IMR-90 (cell line): ENCODE data around the gene C19orf25. TPM values are rescaled to one million over a fixed set of nuclear protein-coding genes. Genes with fewer than 3 reads are reported as not detected.

Source experiments
- ATAC-seq: fragments of 200-7000 bp; cut with Tn5 transposase; 2 replicates; pipeline ENCODE4 v1.9.1; 2020; ENCODE audit warnings: low read depth, mild to moderate bottlenecking, moderate library complexity
- BruUV-seq: library from RNA; stranded (reverse); fragments of 400-500 nt; replicated peaks from 2 replicates; lab custom pipeline; 2021; lab: Mats Ljungman, UMichigan
- CTCF ChIA-PET: fragments of 300-600 bp; formaldehyde crosslinking; extraction: SDS; loops from one replicate; lab custom pipeline; 2021; ENCODE audit warnings: antibody characterized with exemption; lab: Yijun Ruan, JAX
- POLR2A ChIA-PET: fragments of 300-600 bp; sonication (Branson Sonifier 250); formaldehyde crosslinking; loops from one replicate; lab custom pipeline; 2022; ENCODE audit warnings: antibody characterized with exemption; ENCODE audit not compliant: unreplicated experiment; lab: Charles Lee
- DNase-seq: peaks from one replicate; pipeline ENCODE4 v3.0.0; 2013
- H2AFZ ChIP-seq: replicated peaks from 2 replicates; pipeline ENCODE3; 2013; ENCODE audit warnings: low read length, mild to moderate bottlenecking; ENCODE audit not compliant: poor library complexity
- H2AK5ac ChIP-seq: 2 replicates; pipeline ENCODE4 v1.6.1; 2013; ENCODE audit warnings: low read depth, low read length, inconsistent platforms
- H2AK9ac ChIP-seq: replicated peaks from 2 replicates; pipeline ENCODE3; 2013; ENCODE audit warnings: mild to moderate bottlenecking, low read depth, low read length, moderate library complexity; ENCODE audit not compliant: poor library complexity
- H2BK120ac ChIP-seq: 2 replicates; pipeline ENCODE4 v1.6.1; 2013; ENCODE audit warnings: low read depth, low read length, inconsistent platforms
- H2BK15ac ChIP-seq: 3 replicates; pipeline ENCODE4 v1.6.1; 2013; ENCODE audit warnings: low read depth, low read length, inconsistent platforms
- H2BK20ac ChIP-seq: 2 replicates; pipeline ENCODE4 v1.6.1; 2013; ENCODE audit warnings: low read depth, mild to moderate bottlenecking, inconsistent platforms, low read length, moderate library complexity
- H2BK5ac ChIP-seq: 2 replicates; pipeline ENCODE4 v1.6.1; 2013; ENCODE audit warnings: mild to moderate bottlenecking, low read depth, low read length, inconsistent platforms; ENCODE audit not compliant: poor library complexity, severe bottlenecking
- H3K14ac ChIP-seq: replicated peaks from 2 replicates; pipeline ENCODE4 v1.6.1; 2013; ENCODE audit warnings: low read depth, low read length, inconsistent platforms
- H3K18ac ChIP-seq: 2 replicates; pipeline ENCODE4 v1.6.1; 2013; ENCODE audit warnings: low read depth, low read length, control low read depth
- H3K23ac ChIP-seq: 2 replicates; pipeline ENCODE4 v1.6.1; 2013; ENCODE audit warnings: low read depth, low read length, inconsistent platforms
- H3K27ac ChIP-seq: 2 replicates; pipeline ENCODE4 v1.5.1; 2013; ENCODE audit warnings: mild to moderate bottlenecking, control low read depth, low read length; ENCODE audit not compliant: insufficient read depth
- H3K27me3 ChIP-seq: 2 replicates; pipeline ENCODE4 v1.6.1; 2013; ENCODE audit warnings: low read length; ENCODE audit not compliant: control insufficient read depth, insufficient read depth
- H3K36me3 ChIP-seq: 2 replicates; pipeline ENCODE4 v1.6.1; 2013; ENCODE audit warnings: low read length, mixed read lengths; ENCODE audit not compliant: control insufficient read depth, insufficient read depth
- H3K4ac ChIP-seq: 2 replicates; pipeline ENCODE4 v1.6.1; 2013; ENCODE audit warnings: low read depth, low read length, inconsistent platforms
- H3K4me1 ChIP-seq: 2 replicates; pipeline ENCODE4 v1.6.1; 2013; ENCODE audit warnings: low read length, mixed read lengths; ENCODE audit not compliant: control insufficient read depth, insufficient read depth
- H3K4me2 ChIP-seq: 2 replicates; pipeline ENCODE4 v1.6.1; 2013; ENCODE audit warnings: low read depth, mild to moderate bottlenecking, control low read depth, low read length, moderate library complexity
- H3K4me3 ChIP-seq: 2 replicates; pipeline ENCODE4 v1.5.1; 2013; ENCODE audit warnings: low read depth, mild to moderate bottlenecking, control low read depth, low read length, moderate library complexity; ENCODE audit not compliant: insufficient read depth
- H3K56ac ChIP-seq: 2 replicates; pipeline ENCODE4 v1.6.1; 2013; ENCODE audit warnings: low read length, inconsistent platforms; ENCODE audit not compliant: insufficient read depth; ENCODE audit errors: extremely low read depth
- H3K79me1 ChIP-seq, 2 experiments: 2 replicates each; pipeline ENCODE4 v1.6.1; 2013; ENCODE audit warnings: low read length in 2 of 2, inconsistent platforms in 1 of 2, low read depth in 1 of 2
- H3K9ac ChIP-seq: 2 replicates; pipeline ENCODE4 v1.6.1; 2013; ENCODE audit warnings: low read depth, low read length, control low read depth
- H3K9me1 ChIP-seq: 2 replicates; pipeline ENCODE4 v1.6.1; 2013; ENCODE audit warnings: low read length, inconsistent platforms; ENCODE audit not compliant: insufficient read depth
- H3K9me3 ChIP-seq: 2 replicates; pipeline ENCODE4 v1.6.1; 2013; ENCODE audit warnings: low read length; ENCODE audit not compliant: control insufficient read depth, insufficient read depth
- H4K20me1 ChIP-seq: 2 replicates; pipeline ENCODE4 v1.6.1; 2013; ENCODE audit warnings: low read length, inconsistent platforms; ENCODE audit not compliant: insufficient read depth
- H4K5ac ChIP-seq: 2 replicates; pipeline ENCODE4 v1.6.1; 2013; ENCODE audit warnings: mild to moderate bottlenecking, low read depth, low read length, control low read depth
- H4K8ac ChIP-seq, 2 experiments: 2 replicates each; pipeline ENCODE4 v1.6.1; 2013; ENCODE audit warnings: low read depth in 2 of 2, low read length in 2 of 2, control low read depth in 1 of 2, inconsistent platforms in 1 of 2
- H4K91ac ChIP-seq: 2 replicates; pipeline ENCODE4 v1.6.1; 2013; ENCODE audit warnings: low read depth, low read length, inconsistent platforms; ENCODE audit not compliant: insufficient read depth
- FOS ChIP-seq: fragments of 150-350 bp; IDR thresholded peaks from 2 replicates; pipeline ENCODE4 v1.6.1; 2016; ENCODE audit warnings: low read depth, low read length
- WGBS, 2 experiments: methylation state at CpG; one replicate each; pipeline versions ENCODE4 v1.1.5 to v1.1.7; 2013; ENCODE audit warnings: missing lambda C conversion rate in 2 of 2; ENCODE audit not compliant: insufficient read length in 1 of 2; ENCODE audit errors: extremely low coverage in 2 of 2; 5-methylcytosine and 5-hydroxymethylcytosine counted together
- dilution Hi-C: fragments of 300-500 bp; cut with HindIII; formaldehyde crosslinking; loops from one replicate; pipeline ENCODE4 v1.14.3; 2018; ENCODE audit warnings: low sequenced_read_pairs; ENCODE audit not compliant: unreplicated experiment
- in situ Hi-C: fragments of 300-500 bp; cut with MboI; formaldehyde crosslinking; loops from 3 replicates; pipeline ENCODE4 v1.14.3; 2019; ENCODE audit warnings: low sequenced_read_pairs, inconsistent platforms, mixed read lengths
- intact Hi-C: fragments of 100-400 bp; cut with micrococcal nuclease; formaldehyde crosslinking; loops from 2 replicates; pipeline ENCODE4 v1.10.0; 2022
- polyA plus RNA-seq, 3 experiments: library from polyadenylated mRNA; depleted of rRNA; stranded (reverse); fragments of >200 nt; gene quantifications; 2 replicates each; pipeline ENCODE4 v1.2.3, GENCODE V29; 2012; ENCODE audit warnings: low replicate concordance in 1 of 3
- total RNA-seq: library from RNA; depleted of rRNA; stranded (reverse); fragments of >200 nt; gene quantifications from 2 replicates; pipeline ENCODE4 v1.2.3, GENCODE V29; 2012
- TF ChIP-seq, protein P1 (sequence below): conservative IDR thresholded peaks from 2 replicates; pipeline ENCODE4 v1.5.1; 2012; ENCODE audit warnings: mild to moderate bottlenecking, low read depth, low read length, improper control_type of control experiment

The C19orf25 gene
- total and polyA plus RNA-seq, 2 of the 4 experiments (the other 2 are of a cell fraction) = 10.4 to 34.9 TPM

DNA sequence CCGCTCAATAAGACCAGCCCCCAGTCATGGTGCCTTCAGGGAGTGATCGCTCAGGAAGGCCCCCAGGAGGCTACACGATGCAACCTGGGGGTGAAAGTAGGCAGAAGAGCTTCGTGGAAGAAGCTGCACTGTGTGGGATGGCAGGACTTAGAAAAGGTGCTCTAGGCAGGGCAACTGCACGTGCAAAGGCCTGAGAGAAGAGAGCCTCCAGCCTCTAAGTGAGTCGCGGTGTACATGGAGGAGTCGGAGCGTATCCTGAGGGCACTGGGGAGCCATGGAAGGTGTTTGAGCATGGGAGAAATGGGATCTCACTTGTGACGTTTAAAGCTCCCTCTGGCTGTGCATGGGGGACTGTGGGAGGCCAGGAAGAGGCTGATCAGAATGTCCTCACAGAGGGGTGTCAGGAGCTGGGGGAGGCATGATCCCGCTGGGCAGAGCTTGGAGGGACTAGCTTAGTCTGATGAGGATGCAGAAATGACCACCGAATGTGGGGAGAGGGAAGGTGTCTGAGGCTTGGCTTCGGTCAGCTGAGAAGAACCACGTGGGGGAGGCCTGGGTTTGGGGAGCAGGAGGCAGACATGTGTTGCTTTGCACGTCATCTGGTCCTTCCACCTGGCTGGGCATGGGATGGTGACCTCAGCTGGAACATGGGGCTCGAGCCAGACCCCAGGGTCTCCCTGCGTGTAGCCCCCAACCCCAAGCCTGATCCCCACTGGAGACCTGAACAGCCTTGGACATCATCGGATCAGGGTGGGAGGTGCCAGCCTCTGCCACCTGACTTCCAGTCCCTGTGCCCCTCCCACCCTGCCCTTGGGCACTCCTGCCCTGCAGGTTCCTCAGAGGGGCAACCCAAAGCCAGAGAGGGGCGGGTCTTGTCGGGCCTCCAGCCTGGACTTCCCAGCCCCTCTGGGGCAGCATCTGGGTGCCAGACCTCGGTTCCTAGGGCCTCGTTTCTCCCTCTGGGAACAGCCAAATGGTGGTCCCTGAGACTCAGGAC, 28.0 kb downstream of the C19orf25 start:
- Histone ChIP-seq H3K9me3 (no peaks in the 10 kb centered on the region), H2BK15ac (no peak overlapping the region), H3K27ac (no peak overlapping the region), H4K91ac (no peak overlapping the region), H4K20me1 (peaks cover 50% of the 10 kb centered on the region), H3K9ac (no peak overlapping the region), H3K4ac (no peak overlapping the region), H3K4me3 (no peak overlapping the region), H3K23ac (no peak overlapping the region), H3K4me1 (no peaks in the 10 kb centered on the region; the same call in 1 of the 2 replicates), H2AK5ac (no peak overlapping the region), H2AK9ac (no peak overlapping the region), H3K36me3 (no peaks in the 10 kb centered on the region), H2BK120ac (no peak overlapping the region), H3K79me1 (no peaks in the 10 kb centered on the region), H4K5ac (no peak overlapping the region), H3K56ac (no peak overlapping the region), H2BK5ac (no peak overlapping the region), H2BK20ac (no peak overlapping the region), H4K8ac (no peak overlapping the region), H3K14ac (no peak overlapping the region), H3K18ac (no peak overlapping the region), H3K27me3 (peaks cover 76% of the 10 kb centered on the region), H3K4me2 (no peak overlapping the region), H3K9me1 (no peaks in the 10 kb centered on the region), H2AFZ (no peak overlapping the region)
- ChIA-PET POLR2A (no interaction called here), CTCF (interaction anchor here (0.9 kb wide), 1 partner anchor 15 kb away, joined by 3 read pairs; no protein-coding TSS in a partner anchor)
- dilution Hi-C loops (no loop called here), in situ Hi-C loops (no loop called here), intact Hi-C loops (no loop called here)
- TF ChIP-seq, protein P1, sequence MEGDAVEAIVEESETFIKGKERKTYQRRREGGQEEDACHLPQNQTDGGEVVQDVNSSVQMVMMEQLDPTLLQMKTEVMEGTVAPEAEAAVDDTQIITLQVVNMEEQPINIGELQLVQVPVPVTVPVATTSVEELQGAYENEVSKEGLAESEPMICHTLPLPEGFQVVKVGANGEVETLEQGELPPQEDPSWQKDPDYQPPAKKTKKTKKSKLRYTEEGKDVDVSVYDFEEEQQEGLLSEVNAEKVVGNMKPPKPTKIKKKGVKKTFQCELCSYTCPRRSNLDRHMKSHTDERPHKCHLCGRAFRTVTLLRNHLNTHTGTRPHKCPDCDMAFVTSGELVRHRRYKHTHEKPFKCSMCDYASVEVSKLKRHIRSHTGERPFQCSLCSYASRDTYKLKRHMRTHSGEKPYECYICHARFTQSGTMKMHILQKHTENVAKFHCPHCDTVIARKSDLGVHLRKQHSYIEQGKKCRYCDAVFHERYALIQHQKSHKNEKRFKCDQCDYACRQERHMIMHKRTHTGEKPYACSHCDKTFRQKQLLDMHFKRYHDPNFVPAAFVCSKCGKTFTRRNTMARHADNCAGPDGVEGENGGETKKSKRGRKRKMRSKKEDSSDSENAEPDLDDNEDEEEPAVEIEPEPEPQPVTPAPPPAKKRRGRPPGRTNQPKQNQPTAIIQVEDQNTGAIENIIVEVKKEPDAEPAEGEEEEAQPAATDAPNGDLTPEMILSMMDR = no peak
- TF ChIP-seq FOS = no peak
- DNase-seq (no peak), ATAC-seq (no peak)
- BruUV-seq = no TSS peak
- WGBS, 2 experiments = 37% methylated on average over 13 of the region's 22 CpGs; no CpG with 5 or more reads in 1 of the 2 experiments
